ENCODE data around the gene CACNA1C.

- TF ChIP-seq CTCF (IDR thresholded peaks at IDR 0.05) (no peak), POLR2A (IDR thresholded peaks at IDR 0.05) (no peak)
Measured at GRCh38 chr12:2283480-2283879, 230.7 kb downstream of the CACNA1C start.
